ENCODE measurements around the gene MAP3K2. TPM values are rescaled to one million over a fixed set of nuclear protein-coding genes. Genes with fewer than 3 reads are reported as not detected.

MAP3K2 gene
- total and polyA plus RNA-seq, 4 experiments from 2014 or later, result 42.5 to 87.2 (median 74.5) TPM

DNA sequence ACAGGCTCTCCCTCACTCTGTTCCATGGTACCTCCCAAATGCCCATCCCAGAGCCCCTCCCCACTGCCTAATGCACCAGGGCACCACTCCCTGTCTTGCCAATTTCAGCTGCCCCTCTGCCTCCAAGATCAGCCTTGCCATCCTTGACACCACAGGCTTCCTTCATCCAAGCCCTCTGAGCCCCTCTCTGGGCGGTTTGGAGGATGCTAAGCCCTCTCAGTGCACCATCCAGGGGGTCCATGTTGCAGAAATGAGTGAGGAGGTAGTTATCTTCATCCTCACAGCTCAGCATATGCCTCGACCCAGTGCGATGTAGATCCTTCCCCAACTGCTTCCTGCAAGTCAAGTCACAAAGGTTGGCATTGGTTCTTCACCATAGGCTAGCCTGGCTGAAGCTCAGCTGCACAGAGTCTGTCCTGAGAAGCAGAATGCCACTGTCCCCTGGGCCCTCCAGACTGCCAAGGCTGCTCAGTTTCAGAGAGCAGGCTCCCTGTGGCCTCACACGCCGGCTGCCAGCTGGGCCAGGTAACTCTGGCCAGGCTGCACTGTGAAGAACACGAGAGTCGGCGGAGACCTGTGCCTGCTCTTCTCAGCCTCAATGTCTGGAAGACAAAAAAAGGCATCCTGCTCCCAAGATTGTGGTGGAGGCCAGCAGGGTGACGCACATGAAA is 9.9 kb upstream of the MAP3K2 start:
- Mint-ChIP-seq H3K4me3 (no peak overlapping the region), H3K27me3 (peaks cover 0 to 9% of the 10 kb centered on the region in 2 donors), H3K27ac (peak overlapping the region in 1 of 7 donors; percentile 62), H3K36me3 (no peaks in the 10 kb centered on the region), H3K4me1 (no peaks in the 10 kb centered on the region), H3K9me3 (no peaks in the 10 kb centered on the region)
- POLR2A ChIA-PET (ENCODE audit: partially characterized antibody), result no interaction called here
- intact Hi-C loops (cut with micrococcal nuclease), result no loop called here
- CTCF ChIA-PET (ENCODE audit: partially characterized antibody), result no interaction called here
- Histone ChIP-seq H3K27ac (ENCODE audit: low read depth, low read length) (no peak overlapping the region), H3K9me3 (ENCODE audit: control insufficient read depth in 1 of 2, low read length in 2 of 2) (no peaks in the 10 kb centered on the region), H3K27me3 (ENCODE audit: insufficient read depth, low read length) (no peaks in the 10 kb centered on the region), H3K4me3 (ENCODE audit: low read length in 2 of 2) (no peak overlapping the region), H3K4me1 (ENCODE audit: insufficient read depth, low read length) (peaks cover 3% of the 10 kb centered on the region), H3K36me3 (ENCODE audit: insufficient read depth, low read length) (no peaks in the 10 kb centered on the region)
- DNase-seq, result no peak

DNA sequence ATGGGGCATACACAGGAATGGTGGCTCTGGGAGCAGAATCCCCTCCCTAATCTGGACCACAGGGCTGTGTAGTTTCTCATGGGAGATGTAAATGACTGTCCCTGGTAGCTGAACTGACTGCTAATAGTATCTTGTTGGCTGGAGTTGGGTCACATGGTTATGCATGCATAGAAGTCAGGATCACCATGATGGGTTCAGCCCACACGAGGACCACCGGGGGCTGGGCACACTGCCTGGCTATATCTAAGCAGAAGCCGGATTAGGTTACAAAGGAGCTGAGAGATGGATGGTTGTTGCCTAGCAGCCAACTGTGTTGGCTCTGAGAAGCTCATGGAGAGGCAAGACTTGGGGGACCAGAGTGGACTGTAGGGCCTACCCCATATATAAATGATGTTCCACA is 6.7 kb upstream of the MAP3K2 start:
- DNase-seq, result no peak
- Histone ChIP-seq H3K4me1 (ENCODE audit: insufficient read depth, low read length) (peaks cover 10% of the 10 kb centered on the region), H3K9me3 (ENCODE audit: control insufficient read depth in 1 of 2, low read length in 2 of 2) (no peaks in the 10 kb centered on the region), H3K36me3 (ENCODE audit: insufficient read depth, low read length) (no peaks in the 10 kb centered on the region), H3K4me3 (ENCODE audit: low read length in 2 of 2) (no peak overlapping the region), H3K27me3 (ENCODE audit: insufficient read depth, low read length) (no peaks in the 10 kb centered on the region), H3K27ac (ENCODE audit: low read depth, low read length) (no peak overlapping the region)
- no peak overlapping the region for H3K4me3 Mint-ChIP-seq
- H3K27me3 Mint-ChIP-seq, result peaks cover 0 to 5% of the 10 kb centered on the region in 2 donors
- no peaks in the 10 kb centered on the region for H3K9me3 Mint-ChIP-seq
- H3K4me1 Mint-ChIP-seq, result peaks cover 6 to 15% (median 9%) of the 10 kb centered on the region in 4 donors
- no peaks in the 10 kb centered on the region for H3K36me3 Mint-ChIP-seq
- ChIA-PET CTCF (ENCODE audit: partially characterized antibody) (no interaction called here), POLR2A (ENCODE audit: partially characterized antibody) (no interaction called here)
- intact Hi-C loops (cut with micrococcal nuclease), result no loop called here
- no peak overlapping the region for H3K27ac Mint-ChIP-seq

DNA sequence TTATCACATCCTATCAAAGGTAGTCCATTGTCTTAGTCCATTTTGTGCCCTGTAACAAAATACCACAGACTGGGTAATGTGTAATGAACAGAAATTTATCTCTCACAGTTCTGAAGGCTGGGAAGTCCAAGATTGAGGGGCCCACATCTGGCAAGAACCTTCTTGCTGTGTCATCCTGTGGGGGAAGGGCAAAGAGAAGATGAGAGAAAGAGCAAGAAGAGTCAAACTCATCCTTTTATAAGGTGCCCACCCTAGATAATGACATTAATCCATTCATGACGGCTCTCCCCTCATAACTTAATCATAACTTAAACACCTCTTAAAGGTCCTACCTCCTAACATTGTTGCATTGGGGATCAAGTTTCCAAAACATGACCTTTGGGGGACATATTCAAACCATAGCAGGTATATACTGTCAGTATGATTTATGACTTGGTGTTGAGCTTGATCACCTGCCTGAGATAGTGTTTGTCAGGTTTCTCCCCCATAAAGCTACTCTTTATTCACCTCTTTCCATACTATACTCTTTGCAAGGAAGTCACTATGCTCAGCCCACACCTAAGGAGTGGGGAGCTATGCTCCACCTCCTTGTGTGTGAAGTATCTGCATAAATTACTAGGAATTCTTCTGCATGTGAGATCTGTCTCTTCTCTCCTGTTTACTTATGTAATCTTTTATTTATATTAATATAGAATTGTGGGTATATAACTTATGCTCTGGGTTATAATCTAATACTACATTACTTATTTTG is 5.2 kb upstream of the MAP3K2 start:
- Histone ChIP-seq H3K4me1 (ENCODE audit: insufficient read depth, low read length) (peaks cover 22% of the 10 kb centered on the region), H3K27me3 (ENCODE audit: insufficient read depth, low read length) (no peaks in the 10 kb centered on the region), H3K27ac (ENCODE audit: low read depth, low read length) (no peak overlapping the region), H3K9me3 (ENCODE audit: control insufficient read depth in 1 of 2, low read length in 2 of 2) (no peaks in the 10 kb centered on the region), H3K36me3 (ENCODE audit: insufficient read depth, low read length) (no peaks in the 10 kb centered on the region), H3K4me3 (ENCODE audit: low read length in 2 of 2) (no peak overlapping the region)
- Mint-ChIP-seq H3K4me3 (no peak overlapping the region), H3K27me3 (peaks cover 0 to 2% of the 10 kb centered on the region in 2 donors), H3K4me1 (peaks cover 17 to 30% (median 22%) of the 10 kb centered on the region in 4 donors), H3K27ac (peak overlapping the region in 3 of 7 donors; percentile 12 to 68 (median 15)), H3K36me3 (no peaks in the 10 kb centered on the region), H3K9me3 (no peaks in the 10 kb centered on the region)
- CTCF ChIA-PET (ENCODE audit: partially characterized antibody), result no interaction called here
- POLR2A ChIA-PET (ENCODE audit: partially characterized antibody), result no interaction called here
- DNase-seq, result no peak
- intact Hi-C loops (cut with micrococcal nuclease), result no loop called here

DNA sequence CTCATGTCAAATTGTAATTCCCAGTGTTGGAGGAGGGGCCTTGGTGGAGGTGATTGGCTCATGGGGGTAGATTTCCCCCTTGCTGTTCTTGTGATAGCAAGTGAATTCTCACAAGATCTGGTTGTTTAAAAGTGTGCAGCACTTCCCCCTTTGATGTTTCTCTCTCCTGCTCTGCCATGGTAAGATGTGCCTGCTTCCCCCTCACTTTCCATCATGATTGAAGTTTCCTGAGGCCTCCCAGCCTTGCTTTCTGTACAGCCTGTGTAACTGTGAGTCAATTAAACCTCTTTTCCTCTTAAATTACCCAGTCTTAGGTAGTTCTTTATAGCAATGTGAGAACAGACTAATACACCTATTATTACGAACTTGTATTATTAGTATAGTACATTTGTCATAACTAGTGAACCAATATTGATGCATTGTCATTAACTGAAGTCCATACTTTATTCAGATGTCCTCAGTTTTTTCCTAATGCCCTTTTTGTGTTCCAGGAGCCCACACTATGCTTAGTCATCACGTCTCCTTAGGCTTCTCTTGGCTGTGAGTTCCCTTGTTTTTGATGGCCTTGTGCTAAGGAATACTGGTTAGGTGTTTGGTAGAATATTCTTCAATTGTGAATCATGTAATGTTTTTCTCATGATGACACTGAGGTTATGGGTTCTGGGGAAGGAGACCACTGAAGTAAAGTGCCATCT is 4.5 kb upstream of the MAP3K2 start:
- Histone ChIP-seq H3K27ac (ENCODE audit: low read depth, low read length) (no peak overlapping the region), H3K4me3 (ENCODE audit: low read length in 2 of 2) (no peak overlapping the region), H3K4me1 (ENCODE audit: insufficient read depth, low read length) (peaks cover 22% of the 10 kb centered on the region), H3K9me3 (ENCODE audit: control insufficient read depth in 1 of 2, low read length in 2 of 2) (no peaks in the 10 kb centered on the region), H3K36me3 (ENCODE audit: insufficient read depth, low read length) (no peaks in the 10 kb centered on the region), H3K27me3 (ENCODE audit: insufficient read depth, low read length) (no peaks in the 10 kb centered on the region)
- Mint-ChIP-seq H3K9me3 (peaks cover 0 to under 1% (median 0%) of the 10 kb centered on the region in 8 donors), H3K36me3 (peaks cover 0 to under 1% of the 10 kb centered on the region in 2 donors), H3K27me3 (peaks cover 0 to 2% of the 10 kb centered on the region in 2 donors), H3K27ac (peak overlapping the region in 3 of 7 donors; percentile 28 to 68 (median 62)), H3K4me1 (peaks cover 17 to 31% (median 22%) of the 10 kb centered on the region in 4 donors), H3K4me3 (no peak overlapping the region)
- no peak for DNase-seq
- intact Hi-C loops (cut with micrococcal nuclease), result no loop called here
- POLR2A ChIA-PET (ENCODE audit: partially characterized antibody), result no interaction called here
- CTCF ChIA-PET (ENCODE audit: partially characterized antibody), result no interaction called here

DNA sequence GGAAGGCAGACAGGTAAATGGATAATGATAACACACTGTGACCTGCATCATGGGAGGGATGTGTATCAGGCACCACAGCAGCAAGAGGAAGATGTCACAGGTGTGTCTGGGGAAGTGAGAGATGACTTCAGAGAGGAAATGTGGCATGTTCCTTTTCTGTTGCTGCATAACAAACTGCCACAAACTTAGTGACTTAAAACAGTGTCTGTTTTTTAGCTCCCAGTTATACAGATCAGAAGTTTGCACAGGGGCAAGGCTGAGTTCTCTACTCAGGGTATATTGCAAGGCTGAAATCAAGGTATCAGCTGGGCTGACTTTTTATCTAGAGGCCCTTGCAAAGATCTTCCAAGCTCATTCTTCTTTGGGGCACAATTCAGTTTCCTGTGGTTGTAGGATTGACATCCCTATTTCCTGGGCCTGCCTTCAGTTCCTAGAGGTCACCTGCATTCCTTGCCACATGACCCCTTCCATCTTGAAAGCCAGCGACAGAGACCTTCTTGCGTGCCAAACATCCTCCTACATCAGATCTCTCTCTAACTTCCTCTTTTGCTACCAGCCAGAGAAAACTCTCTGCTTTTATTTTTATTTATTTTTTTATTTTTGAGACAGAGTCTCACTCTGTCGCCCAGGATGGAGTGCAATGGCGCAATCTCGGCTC is 2.1 kb upstream of the MAP3K2 start:
- H3K27me3 ChIP-seq (ENCODE audit: insufficient read depth, low read length), result no peaks in the 10 kb centered on the region
- H3K27ac ChIP-seq (ENCODE audit: low read depth, low read length), result peak overlapping the region; percentile 97
- no peak overlapping the region for H3K4me3 ChIP-seq (ENCODE audit: low read length in 2 of 2)
- Mint-ChIP-seq H3K4me1 (peaks cover 37 to 55% (median 41%) of the 10 kb centered on the region in 4 donors), H3K4me3 (peak overlapping the region in 5 of 8 donors; percentile 26 to 93 (median 73)), H3K27me3 (no peaks in the 10 kb centered on the region), H3K36me3 (peaks cover 0 to 7% of the 10 kb centered on the region in 2 donors), H3K9me3 (peaks cover 0 to 7% (median 0%) of the 10 kb centered on the region in 8 donors), H3K27ac (peak overlapping the region; percentile 99 to 100 (median 99))
- H3K9me3 ChIP-seq (ENCODE audit: control insufficient read depth in 1 of 2, low read length in 2 of 2), result no peaks in the 10 kb centered on the region
- intact Hi-C loops (cut with micrococcal nuclease), result loop anchor here (2.0 to 10.0 kb wide), 5 partner anchors 27 to 733 kb away; partner anchors contain the start of genes GYPC, POLR2D, SAP130 and WDR33
- DNase-seq, result peak; percentile 24 to 79 (median 44)
- H3K4me1 ChIP-seq (ENCODE audit: insufficient read depth, low read length), result peaks cover 40% of the 10 kb centered on the region
- no peaks in the 10 kb centered on the region for H3K36me3 ChIP-seq (ENCODE audit: insufficient read depth, low read length)
- CTCF ChIA-PET (ENCODE audit: partially characterized antibody), result interaction anchor here (1.3 to 2.1 kb wide), 5 partner anchors 13 to 27 kb away, joined by 3 to 9 read pairs (median 4); no protein-coding TSS in a partner anchor
- POLR2A ChIA-PET (ENCODE audit: partially characterized antibody), result interaction anchor here (2.2 to 6.7 kb wide), 2 partner anchors 22 to 136 kb away, joined by 9 to 104 read pairs; partner anchors contain the start of gene IWS1

DNA sequence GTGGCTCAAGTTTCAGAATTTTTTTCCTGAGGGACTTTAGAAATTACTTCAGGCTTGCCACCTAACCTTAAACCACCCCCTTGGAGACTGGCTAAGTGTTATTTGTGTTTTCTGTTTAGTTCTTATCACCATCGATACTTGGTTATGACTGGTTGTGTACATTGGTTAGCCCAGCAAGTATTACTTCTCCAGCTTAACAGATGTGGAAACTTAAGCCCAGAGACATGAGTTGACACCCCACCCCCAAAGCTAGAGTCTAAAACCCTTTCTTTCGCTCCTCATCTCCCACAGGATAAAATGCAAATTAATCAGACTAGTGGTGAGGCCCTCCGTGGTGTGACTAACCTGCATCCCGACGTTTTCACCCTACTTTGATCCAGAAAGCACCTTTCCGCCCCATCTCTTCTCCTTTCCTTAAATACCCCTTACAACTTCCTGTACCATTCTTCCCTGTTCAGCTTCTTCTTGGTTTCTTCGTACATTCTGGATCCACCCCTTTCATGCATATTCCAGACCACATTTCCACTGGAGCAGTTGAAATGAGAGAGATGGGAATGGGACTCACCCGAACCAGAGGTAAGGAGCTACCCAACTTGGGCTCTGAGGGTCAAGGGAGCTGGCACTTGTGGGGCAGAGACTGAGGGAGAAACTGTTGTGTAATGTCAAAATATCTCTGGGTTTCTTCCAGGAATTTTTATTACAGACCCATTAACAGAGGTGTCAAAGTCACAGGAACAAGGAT is 819 bp upstream of the MAP3K2 start:
- peak overlapping the region; percentile 99 to 100 (median 99) for H3K27ac Mint-ChIP-seq
- peak overlapping the region; percentile 83 to 95 (median 91) for H3K4me3 Mint-ChIP-seq
- Histone ChIP-seq H3K4me3 (ENCODE audit: low read length in 2 of 2) (peak overlapping the region; percentile 14 to 60), H3K27ac (ENCODE audit: low read depth, low read length) (peak overlapping the region; percentile 97), H3K36me3 (ENCODE audit: insufficient read depth, low read length) (no peaks in the 10 kb centered on the region), H3K27me3 (ENCODE audit: insufficient read depth, low read length) (no peaks in the 10 kb centered on the region), H3K9me3 (ENCODE audit: control insufficient read depth in 1 of 2, low read length in 2 of 2) (no peaks in the 10 kb centered on the region), H3K4me1 (ENCODE audit: insufficient read depth, low read length) (peaks cover 40% of the 10 kb centered on the region)
- ChIA-PET POLR2A (ENCODE audit: partially characterized antibody) (interaction anchor here (1.0 to 6.7 kb wide), 13 partner anchors 11 to 703 kb away, joined by 3 to 104 read pairs (median 5); partner anchors contain the start of genes ERCC3, IWS1, SAP130 and SFT2D3), CTCF (ENCODE audit: partially characterized antibody) (interaction anchor here (0.8 to 2.1 kb wide), 5 partner anchors 10 to 28 kb away, joined by 3 to 9 read pairs (median 3); no protein-coding TSS in a partner anchor)
- DNase-seq, result no peak
- peaks cover 43 to 64% (median 48%) of the 10 kb centered on the region in 4 donors for H3K4me1 Mint-ChIP-seq
- H3K27me3 Mint-ChIP-seq, result no peaks in the 10 kb centered on the region
- peaks cover 3 to 11% of the 10 kb centered on the region in 2 donors for H3K36me3 Mint-ChIP-seq
- intact Hi-C loops (cut with micrococcal nuclease), result loop anchor here (1.0 to 10.0 kb wide), 8 partner anchors 20 to 731 kb away; partner anchors contain the start of genes GYPC, IWS1, POLR2D and SAP130
- H3K9me3 Mint-ChIP-seq, result peaks cover 0 to 7% (median 0%) of the 10 kb centered on the region in 8 donors

Data from CD4-positive, alpha-beta memory T cell (primary cell).